ENCODE results near the gene EDEM1.
"Not testable (repeated sequence)": the region's sequence is repeated elsewhere in the genome, so short reads cannot be mapped to it uniquely, and the experiment has no call there.

EDEM1 gene

DNA sequence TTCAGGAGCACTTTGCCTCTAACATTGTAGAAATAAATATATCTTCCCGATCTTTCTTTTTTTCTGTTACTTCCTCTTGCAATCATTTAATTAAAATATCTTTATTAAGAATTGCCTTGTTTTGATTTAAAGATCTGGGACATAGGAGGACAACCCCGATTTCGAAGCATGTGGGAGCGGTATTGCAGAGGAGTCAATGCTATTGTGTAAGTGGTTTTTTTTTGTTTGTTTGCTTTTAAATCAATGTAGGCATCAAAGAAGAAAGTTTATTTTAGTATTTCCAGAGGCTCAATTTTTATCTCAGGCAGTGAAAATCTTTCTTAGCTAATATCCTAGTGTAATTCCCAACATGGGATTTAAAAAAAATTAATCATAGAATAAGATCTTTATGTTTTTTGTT is 15.5 kb upstream of the EDEM1 start:
- DNase-seq (ENCODE audit: low read depth in 2 of 2, low spot score in 1 of 2), result no peak

DNA sequence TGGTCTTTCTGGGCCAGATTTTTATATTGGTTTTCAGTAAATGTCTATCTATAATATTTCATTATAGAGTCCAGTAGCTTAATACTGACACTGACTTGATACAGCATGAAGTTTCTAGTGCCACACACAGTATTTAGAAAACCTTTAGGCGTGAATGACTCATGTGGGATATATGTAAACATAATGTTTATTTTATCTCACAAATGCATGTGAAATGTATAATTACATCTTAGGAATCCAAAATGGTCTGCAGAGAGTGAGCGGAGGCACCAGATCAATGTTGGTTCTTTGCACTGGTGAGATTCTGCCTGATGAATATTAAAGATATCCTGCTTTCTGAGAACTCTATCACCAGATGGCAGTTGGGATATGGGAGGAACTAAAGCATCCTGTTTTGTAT is 8.5 kb upstream of the EDEM1 start:
- not testable (repeated sequence) for DNase-seq (ENCODE audit: low read depth in 2 of 2, low spot score in 1 of 2)

DNA sequence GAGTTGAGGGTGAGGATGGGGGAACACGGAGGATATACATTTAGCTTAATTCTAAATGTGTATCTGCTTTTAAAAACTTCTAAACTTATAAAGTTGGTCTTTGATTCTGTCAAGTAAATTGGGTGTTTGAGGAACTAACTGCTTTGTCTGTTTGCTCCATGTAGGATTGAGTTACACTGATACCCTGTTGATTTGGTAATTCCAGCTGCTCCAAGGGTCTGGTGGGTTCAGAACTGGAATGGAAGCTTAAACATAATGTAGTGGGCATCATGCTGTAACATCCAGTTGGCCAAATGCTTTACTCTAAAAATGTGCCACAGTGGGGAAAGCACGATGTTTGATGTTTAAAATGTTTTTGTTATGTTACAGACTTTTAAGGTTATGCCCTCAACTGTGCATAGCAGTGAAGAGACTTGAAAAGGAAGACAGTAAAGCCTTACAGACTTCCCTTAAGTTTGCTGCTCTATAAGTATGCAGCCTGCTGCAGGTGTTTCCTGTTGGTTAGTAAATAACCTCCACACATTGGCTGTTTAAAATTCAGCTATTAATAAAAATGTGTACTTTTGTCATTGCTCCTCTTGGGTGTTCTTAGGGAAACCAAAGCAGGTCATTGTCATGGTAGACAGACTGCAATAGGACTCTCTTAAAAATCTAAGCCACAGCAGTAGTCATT is 5.9 kb upstream of the EDEM1 start:
- DNase-seq (ENCODE audit: low read depth in 2 of 2, low spot score in 1 of 2), result no peak

DNA sequence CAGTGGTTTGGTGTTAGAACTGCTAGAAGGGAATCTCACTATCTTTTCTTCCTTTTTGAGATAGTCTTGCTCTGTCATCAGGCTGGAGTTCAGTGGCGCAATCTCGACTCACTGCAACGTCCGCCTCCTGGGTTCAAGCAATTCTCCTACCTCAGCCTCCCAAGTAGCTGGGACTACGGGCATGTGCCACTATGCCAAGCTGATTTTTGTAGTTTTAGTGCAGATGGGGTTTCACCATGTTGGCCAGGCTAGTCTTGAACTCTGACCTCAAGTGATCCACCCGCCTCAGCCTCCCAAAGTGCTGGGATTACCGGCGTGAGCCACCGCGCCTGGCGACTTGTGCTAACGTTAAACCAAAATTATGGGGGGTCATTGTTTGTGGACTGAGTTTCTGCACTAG is 3.8 kb upstream of the EDEM1 start:
- DNase-seq (ENCODE audit: low read depth in 2 of 2, low spot score in 1 of 2), result not testable (repeated sequence)

DNA sequence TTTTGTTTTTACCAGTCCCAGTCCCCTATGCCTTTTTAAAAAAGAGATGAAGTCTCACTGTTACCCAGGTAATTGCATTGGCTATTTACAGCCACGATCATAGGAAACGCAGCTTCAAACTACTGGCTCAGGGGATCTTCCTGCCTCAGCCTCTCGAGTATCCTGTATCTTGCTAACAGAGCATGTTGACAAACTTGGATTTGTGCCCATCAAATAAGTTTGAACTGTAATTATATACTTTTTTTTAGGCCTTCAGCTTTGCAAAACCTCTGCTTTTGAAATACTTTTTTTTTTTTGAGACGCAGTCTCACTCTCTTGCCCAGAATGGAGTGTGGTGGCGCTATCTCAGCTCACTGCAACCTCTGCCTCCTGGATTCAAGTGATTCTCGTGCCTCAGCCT is 3.0 kb upstream of the EDEM1 start:
- no peak for DNase-seq (ENCODE audit: low read depth in 2 of 2, low spot score in 1 of 2)

DNA sequence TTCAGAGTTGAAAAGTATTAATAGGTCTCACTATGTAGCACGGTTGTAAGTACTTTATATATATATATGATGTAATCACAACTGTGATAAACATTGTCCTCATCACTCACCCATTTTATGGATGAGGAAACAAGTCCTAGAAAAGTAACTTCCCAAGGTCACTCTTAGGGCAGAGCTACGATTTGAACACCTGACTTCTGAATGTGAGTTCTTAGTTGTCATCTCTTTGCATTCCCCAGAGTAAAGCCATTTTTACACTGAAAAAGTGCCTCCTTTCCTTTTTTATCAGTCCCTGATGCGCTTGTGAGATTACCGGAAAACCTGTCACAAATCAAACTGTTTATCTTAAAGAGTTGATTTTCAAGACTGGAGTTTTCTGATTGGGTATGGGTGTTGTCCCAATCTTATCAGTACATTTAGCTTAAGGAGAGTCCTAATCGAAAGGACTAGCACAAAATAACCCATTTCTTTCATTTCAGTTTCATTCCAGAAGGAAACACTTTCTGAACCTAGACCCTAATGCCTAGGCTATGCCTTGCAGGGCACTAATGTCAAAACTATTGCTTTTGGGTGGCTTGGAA is 2.3 kb upstream of the EDEM1 start:
- DNase-seq (ENCODE audit: low read depth in 2 of 2, low spot score in 1 of 2), result no peak

DNA sequence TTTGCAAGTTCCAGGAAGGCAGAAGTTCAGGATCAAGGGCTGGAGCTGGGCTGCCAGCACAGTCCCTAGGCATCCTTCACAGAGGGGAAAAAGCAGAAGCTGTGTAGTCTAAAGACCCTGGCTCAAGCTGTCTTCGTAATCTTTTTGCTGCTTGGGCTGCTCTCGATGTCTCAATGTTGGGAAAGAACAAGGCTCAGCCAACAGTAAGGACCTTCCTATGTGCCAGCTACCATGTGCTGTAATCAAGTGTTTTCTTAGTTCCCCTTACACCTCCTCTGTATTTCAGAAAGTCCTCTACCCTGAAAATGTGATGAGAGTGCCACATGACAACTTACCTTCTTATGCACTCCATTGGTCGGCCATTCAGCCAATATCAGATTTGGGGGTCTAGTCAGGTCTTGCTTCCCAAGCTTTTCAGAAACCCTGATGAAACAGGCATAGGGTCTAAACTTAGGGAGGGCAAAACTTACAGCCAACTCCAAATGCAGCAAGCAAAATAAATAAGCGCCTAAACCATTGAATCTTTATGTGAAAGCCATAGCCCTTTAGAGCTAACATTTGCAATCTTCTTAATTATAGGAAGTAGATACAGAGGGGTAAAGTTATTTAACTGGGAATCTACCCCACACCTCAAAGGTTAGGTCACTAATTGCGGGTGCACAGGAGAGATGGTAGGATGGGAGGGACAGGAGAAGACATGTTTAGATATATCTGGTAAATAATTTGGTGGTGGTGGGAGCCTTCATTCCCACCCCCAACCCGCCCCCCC is 1.2 kb upstream of the EDEM1 start:
- no peak for DNase-seq (ENCODE audit: low read depth in 2 of 2, low spot score in 1 of 2)

DNA sequence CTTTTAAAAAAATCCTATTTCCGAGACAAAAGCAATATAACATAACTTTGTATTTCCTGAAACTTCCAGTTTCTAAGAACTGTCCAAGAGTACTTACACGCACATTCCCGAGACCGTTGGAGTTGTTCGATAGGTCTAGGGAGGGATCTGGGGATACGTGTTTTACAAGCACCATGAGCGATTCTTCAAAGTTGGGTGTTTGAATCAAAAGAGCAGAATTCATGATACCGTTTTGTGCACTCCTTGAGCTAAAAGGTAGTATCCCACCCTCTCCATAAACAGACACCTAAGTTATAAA is 700 bp upstream of the EDEM1 start:
- no peak for DNase-seq (ENCODE audit: low read depth in 2 of 2, low spot score in 1 of 2)

DNA sequence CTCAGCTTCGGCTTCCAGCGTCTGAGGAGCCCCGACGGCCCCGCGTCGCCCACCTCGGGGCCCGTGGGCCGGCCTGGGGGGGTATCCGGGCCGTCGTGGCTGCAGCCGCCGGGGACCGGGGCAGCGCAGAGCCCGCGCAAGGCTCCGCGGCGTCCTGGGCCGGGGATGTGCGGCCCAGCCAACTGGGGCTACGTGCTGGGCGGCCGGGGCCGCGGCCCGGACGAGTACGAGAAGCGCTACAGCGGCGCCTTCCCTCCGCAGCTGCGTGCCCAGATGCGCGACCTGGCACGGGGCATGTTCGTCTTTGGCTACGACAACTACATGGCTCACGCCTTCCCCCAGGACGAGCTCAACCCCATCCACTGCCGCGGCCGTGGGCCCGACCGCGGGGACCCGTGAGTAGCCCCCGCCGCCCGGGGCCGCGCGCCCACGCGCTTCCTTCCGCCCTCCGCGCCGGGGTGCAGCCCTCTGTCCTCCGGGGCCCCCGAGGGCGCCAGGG is 462 bp downstream of the EDEM1 start:
- peak in 1 of 2 donors; percentile 29 for DNase-seq (ENCODE audit: low read depth in 2 of 2, low spot score in 1 of 2)

DNA sequence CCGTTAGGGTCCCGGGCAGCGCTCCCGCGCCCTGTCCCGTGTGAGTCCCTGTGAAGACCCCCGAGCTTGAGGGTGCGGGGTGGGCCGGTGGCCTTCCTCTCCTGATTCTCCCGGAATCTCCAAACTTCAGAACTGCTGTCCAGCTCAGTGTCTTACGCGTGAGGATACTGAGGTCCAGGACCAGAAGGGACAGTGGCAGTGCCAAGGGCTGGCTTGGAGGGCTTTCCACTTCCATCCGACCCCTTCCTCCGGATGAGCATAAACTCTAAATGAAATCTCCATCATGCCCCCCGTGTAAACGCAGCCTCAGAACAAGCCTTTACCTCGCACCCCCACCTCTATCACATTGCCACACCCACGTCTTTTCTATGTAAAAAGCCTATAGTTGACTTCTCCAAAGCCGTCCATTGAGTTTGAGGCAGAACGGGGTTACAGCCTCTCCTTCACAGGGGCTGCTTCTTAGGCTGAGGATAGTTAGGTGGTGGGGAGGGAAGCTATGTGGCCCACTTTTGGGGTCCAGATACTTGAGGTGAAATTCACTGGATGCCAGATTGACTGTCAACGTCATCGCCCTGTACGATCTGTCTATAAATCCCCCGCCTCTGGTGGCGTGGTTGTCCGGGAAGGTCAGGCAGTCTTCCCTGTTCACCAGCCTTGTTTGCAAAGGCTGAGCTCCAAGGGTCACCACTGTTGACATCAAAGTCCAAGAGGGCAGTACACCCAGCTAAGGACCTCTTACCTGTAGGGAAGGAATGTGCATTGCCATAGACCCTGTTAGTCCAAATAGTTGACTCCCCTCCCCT is 1.1 kb downstream of the EDEM1 start:
- peak; percentile 12 to 25 for DNase-seq (ENCODE audit: low read depth in 2 of 2, low spot score in 1 of 2)

DNA sequence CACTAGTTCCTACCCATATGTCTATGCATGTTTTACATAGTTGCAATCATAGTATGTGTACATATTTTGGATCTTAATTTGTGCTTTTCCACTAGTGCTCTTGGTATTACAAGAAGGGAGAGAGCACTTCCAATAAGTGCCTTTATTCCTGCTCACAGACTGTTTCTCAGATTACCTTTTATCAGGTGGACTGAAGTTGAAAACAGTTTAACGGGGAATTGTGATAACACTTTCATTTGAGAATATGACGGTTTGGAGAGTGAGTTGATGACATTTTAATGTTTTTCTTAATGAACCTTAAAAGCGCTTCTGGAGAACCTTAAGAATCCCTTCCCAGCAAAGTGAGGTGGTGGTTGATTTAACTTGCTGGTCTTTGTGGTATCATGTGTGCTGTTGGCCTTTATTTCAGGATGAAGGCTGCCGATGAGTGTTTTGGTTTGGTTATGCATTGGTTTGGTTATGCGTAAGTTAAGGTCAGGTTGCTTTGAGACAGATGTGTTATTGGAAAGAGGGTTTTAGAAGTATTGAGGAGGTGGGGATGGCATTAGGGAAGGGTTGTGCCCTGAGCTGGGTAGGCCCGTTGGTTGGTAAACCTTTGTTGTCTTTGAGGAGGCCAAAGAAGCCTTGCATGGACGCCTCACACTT is 2.8 kb downstream of the EDEM1 start:
- DNase-seq (ENCODE audit: low read depth in 2 of 2, low spot score in 1 of 2), result no peak

DNA sequence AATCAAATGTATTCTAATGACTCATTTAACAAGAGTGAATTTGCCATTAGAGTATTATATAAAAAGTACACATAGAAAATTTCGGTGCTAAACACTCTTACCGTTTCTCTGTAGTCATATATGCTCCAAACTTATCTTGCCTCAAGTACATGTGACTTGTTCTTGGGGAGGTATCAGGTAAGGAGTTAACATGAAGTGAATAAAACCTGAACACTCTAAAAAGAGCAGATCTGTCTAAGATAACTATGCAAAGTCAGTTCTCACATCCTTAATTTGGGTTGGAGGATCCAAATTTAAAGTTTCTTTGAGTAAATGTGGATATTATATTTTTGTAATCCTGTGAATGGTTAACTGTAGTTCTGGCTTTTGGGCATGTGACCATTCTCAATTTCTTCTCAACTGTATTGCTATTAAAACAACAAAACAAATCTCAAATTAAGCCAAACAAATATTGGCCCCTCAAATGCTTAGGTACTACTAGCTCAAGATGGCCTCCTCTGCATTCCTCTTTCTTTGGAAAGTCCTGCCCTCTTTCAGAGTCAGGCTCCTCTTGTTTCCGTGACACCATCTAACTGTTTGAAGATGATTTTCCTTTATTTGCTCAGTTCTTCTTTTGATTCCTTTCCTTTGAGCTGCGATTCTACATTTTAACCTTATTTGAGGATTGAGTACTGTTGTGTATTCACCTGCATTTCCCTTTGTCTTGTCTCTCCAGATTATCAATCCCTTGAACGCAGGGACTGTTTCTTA is 4.2 kb downstream of the EDEM1 start:
- DNase-seq (ENCODE audit: low read depth in 2 of 2, low spot score in 1 of 2), result no peak

DNA sequence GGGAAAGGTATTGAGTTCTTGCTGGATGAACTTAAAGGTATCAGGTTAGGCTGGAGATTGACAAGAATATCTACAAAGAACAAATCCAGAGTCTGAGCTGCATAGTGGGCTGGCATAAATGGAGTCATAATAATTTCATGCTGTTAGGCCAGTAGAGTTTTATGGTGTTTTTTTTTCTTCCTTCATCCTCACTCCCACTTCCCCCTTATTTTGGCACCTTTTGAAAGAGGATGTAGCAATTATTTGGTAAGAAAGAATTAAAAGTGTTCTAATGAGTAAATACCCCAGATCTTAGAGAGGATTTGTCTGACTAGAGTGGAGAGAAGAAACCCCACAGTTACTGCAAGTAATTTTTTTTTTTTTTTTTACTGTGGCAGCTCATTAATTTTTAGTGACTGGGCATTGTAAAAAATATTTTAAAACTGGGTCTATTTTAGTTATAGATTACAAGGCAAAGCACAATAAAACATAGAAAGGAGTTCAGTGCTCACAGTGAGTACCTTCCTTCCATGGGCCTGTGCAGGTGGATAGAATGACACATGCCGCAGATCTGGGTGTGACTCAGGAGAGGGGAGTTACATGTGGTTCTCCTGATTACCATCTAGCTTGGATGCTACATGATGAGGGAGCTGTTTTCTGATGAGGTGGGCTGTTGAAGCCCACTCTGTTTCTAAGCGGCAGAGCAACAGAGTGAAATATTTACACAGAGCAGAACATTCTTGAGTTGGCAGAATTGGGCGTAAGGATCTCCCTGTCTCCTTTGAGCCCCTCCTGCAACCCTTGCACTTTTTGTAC is 5.3 kb downstream of the EDEM1 start:
- DNase-seq (ENCODE audit: low read depth in 2 of 2, low spot score in 1 of 2), result no peak

DNA sequence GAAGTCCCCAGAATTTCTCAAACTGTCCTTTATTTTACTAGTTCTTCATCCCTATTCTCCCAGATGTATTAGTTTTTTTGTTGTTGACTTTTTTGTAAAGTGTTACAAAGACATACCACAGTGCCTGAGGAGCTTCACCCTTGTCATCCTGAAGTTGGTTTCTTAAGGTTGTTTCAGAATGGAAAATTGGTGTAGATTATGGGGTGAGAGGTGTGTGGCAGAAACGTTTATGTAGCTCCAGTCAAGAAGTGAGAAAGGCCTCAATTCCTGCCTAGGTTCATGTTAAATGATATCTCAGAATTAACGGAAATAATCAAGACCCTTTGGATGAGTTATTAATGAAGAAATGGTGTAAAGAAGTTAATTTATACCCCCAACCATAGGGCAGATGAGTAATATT is 6.8 kb downstream of the EDEM1 start:
- no peak for DNase-seq (ENCODE audit: low read depth in 2 of 2, low spot score in 1 of 2)

DNA sequence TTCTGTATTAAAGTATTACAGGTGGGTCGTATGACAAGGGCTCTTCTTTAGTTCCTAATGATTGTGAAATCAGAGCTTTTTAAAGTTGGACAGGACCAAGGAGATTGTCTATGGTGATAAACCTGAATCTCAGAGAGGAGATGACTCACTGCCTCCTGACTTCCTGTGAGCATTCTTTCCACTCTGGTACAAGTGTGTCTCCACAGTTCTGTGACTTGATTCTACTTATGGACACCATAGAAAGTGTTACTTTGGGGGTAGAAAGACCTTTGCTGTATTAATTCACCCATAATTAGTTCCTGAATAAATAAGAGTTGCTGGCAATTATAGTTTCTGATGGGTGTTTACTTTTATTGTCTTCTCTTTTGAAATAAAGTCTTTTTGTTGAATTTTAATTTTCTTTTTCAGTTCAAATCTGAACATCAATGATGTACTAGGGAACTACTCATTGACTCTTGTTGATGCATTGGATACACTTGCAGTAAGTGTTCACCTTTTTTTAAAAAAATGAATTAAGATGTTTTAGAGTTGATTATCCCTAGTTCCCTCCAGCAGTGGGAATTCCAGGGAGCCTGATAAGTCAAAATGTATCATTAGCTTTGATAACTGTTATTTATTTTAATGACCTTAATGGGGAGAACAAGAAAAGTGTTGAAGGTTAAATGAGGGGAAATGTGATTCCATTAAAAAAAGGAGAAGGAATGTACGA is 7.4 kb downstream of the EDEM1 start:
- peak in 1 of 2 donors; percentile 15 for DNase-seq (ENCODE audit: low read depth in 2 of 2, low spot score in 1 of 2)

DNA sequence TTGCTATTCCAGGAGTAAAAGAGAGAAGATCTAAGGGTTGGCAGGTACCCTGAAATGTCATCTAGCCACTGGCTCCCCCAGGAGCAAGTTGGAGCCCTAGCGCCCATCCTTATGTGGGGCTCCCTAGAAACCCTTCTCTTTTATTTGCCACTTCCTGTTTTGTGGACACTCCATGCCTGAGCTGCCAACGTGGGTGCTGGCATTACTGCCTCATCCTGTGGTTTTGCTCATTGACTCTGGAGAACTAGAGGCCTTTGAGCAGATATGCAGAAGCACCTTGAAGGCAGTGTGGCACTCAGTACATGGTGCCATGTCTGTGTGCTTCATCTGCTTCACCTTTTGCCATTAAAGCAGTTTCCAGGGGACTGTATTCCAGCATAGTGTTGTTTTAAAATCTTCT is 8.1 kb downstream of the EDEM1 start:
- DNase-seq (ENCODE audit: low read depth in 2 of 2, low spot score in 1 of 2), result no peak

DNA sequence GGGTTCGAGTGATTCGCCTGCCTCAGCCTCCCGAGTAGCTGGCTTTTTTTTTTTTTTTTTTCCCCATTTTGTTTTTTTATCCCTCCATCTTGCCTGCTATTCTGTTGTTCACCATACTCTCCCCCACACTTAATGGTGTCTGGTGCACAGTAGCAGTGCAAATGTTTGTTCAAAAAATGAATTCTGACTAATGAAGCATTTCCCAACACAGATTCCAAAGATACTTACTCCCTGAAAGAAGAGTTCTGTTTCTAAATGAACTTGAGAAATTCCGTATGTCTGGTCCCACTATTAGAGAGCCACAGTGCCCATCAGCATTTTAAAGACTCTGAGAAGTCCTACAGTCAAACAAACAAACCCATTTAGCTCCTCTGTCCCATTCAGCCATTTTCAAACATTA is 9.5 kb downstream of the EDEM1 start:
- DNase-seq (ENCODE audit: low read depth in 2 of 2, low spot score in 1 of 2), result no peak

DNA sequence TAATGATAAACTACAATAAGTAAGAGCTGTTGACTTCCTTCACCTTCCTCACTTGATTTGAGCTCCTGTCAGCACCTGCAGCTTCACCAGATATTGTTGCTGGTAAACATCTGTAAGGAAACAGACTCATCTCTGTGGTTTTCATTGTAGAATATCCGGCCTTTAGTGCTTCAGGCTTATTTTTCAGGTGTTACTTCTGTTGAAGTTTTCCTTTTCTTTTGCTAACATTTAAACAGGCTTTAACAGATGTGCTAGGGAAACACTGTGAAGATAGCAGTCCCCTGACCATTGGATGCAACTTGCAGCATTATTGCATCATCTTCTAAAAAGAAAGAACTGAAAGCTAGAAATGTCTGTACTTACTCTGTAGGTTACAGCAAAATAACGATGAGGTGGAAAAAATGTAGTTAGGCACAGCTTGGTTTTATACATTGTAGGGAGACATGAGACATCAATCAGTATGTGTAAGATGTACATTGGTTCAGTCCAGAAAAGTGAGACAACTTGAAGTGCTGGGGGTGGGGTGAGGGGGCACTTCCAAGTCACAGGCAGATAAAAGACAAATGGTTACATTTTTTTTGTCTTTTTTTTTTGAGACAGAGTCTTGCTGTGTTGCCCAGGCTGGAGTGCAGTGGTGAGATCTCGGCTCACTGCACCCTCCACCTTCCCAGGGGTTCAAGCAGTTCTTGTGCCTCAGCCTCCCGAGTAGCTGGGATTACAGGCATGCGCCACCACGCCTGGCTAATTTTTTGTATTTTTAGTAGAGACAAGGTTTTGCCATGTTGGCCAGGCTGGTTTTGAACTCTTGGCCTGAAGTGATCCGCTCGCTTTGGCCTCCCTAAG is 10.2 kb downstream of the EDEM1 start:
- DNase-seq (ENCODE audit: low read depth in 2 of 2, low spot score in 1 of 2), result no peak
